ENCODE data around the gene GGA1. TPM values are rescaled to one million over a fixed set of nuclear protein-coding genes. Genes with fewer than 3 reads are reported as not detected.
A peak's percentile ranks its signal among the peaks of the same experiment; 100 is the strongest.

GGA1 gene, protein sequence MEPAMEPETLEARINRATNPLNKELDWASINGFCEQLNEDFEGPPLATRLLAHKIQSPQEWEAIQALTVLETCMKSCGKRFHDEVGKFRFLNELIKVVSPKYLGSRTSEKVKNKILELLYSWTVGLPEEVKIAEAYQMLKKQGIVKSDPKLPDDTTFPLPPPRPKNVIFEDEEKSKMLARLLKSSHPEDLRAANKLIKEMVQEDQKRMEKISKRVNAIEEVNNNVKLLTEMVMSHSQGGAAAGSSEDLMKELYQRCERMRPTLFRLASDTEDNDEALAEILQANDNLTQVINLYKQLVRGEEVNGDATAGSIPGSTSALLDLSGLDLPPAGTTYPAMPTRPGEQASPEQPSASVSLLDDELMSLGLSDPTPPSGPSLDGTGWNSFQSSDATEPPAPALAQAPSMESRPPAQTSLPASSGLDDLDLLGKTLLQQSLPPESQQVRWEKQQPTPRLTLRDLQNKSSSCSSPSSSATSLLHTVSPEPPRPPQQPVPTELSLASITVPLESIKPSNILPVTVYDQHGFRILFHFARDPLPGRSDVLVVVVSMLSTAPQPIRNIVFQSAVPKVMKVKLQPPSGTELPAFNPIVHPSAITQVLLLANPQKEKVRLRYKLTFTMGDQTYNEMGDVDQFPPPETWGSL
- 10 to 100 TPM; 45.7 to 90.2 TPM for total RNA-seq

GRCh38 chr22:37608477-37609239 is at the start of gene GGA1:
Gene GGA1, plus strand, starts transcription at chr22:37608834. Its CDS starts 27 bp downstream, at chr22:37608861.
- intact Hi-C loops (cut with DNase I), result no loop called here
- Histone ChIP-seq H3K4me1 (peaks cover 7% of the 10 kb centered on the region), H3K27ac (peak within 1 kb of the TSS; percentile 94), H3K9ac (ENCODE audit: low read depth in 2 of 2, low read length in 2 of 2) (peak within 1 kb of the TSS; percentile 86 to 95), H3K36me3 (no peaks in the 10 kb centered on the region), H3K27me3 (no peaks in the 10 kb centered on the region), H3K4me3 (peak within 1 kb of the TSS; percentile 90), H3K9me3 (no peaks in the 10 kb centered on the region)
- TF ChIP-seq, protein P1, sequence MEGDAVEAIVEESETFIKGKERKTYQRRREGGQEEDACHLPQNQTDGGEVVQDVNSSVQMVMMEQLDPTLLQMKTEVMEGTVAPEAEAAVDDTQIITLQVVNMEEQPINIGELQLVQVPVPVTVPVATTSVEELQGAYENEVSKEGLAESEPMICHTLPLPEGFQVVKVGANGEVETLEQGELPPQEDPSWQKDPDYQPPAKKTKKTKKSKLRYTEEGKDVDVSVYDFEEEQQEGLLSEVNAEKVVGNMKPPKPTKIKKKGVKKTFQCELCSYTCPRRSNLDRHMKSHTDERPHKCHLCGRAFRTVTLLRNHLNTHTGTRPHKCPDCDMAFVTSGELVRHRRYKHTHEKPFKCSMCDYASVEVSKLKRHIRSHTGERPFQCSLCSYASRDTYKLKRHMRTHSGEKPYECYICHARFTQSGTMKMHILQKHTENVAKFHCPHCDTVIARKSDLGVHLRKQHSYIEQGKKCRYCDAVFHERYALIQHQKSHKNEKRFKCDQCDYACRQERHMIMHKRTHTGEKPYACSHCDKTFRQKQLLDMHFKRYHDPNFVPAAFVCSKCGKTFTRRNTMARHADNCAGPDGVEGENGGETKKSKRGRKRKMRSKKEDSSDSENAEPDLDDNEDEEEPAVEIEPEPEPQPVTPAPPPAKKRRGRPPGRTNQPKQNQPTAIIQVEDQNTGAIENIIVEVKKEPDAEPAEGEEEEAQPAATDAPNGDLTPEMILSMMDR (IDR thresholded peaks at IDR 0.05), result no peak
- DNase-seq, result peak; percentile 95

DNA sequence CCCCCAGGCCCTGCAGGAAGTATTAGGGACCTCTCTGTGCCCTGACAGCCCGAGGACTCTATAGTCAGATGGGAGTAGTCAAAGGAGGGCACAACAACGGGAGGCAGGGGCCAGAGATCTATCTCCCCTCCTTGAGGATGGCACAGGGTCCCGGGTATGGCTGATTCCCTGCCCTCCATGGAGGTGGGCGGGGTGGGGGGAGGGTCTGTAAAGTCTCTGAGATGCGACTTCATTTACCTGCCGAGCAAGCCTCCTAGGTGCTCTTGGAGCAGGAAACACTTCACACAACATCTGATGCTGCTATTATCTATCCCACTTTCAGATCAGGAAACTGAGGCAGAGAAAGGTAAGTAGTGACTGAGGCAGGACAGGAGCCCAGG is 49.1 kb upstream of the GGA1 start:
- peaks cover 21% of the 10 kb centered on the region for H3K4me1 ChIP-seq
- H3K4me3 ChIP-seq, result peak overlapping the region; percentile 31
- H3K9me3 ChIP-seq, result no peaks in the 10 kb centered on the region
- H3K36me3 ChIP-seq, result no peaks in the 10 kb centered on the region
- no peaks in the 10 kb centered on the region for H3K27me3 ChIP-seq
- peak overlapping the region; percentile 6 to 94 for H3K9ac ChIP-seq (ENCODE audit: low read depth in 2 of 2, low read length in 2 of 2)
- no peak for DNase-seq
- peak overlapping the region; percentile 94 for H3K27ac ChIP-seq
- TF ChIP-seq, protein P1 (IDR thresholded peaks at IDR 0.05), result no peak
- intact Hi-C loops (cut with DNase I), result no loop called here

DNA sequence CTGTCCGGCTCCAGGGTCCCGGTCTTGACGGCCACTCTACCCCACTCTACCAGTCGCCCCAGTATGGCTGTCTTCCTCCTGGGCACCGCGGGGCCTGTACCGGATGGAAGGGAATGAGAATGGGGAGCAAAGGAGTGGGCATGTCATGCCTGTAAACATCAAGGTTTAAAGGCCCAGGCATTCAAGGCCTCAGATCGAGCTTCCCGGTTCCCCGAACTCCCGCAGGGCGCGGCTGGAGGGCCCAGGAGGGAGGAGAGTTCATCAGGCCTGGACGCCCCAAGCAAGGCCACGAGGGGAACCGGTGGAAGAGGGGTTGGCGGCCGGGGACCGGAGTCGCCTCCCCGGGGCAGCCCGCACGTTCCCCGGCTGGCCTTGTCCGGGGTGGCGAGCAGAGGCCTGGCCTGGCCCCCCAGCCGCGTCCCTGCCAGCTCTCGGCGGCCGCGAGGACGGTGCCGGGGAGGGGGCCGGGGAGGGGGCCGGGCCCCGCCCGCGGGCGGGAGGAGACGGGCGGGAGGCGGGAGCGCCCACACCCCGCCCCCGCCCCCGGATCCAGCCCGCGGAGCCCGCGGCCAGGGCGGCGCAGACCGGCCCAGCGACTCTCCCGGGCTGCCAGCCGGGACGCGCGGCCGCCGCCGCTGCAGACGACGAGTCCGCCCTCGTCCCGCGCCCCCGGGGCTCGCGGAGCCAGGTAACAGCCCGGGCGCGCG is 48.6 kb upstream of the GGA1 start, which contains the start of gene CDC42EP1:
Gene CDC42EP1 (plus strand): TSS at position 580 of the 707 bp plus-strand sequence. CDS start 5,870 bp downstream, outside the sequence.
- Histone ChIP-seq H3K9me3 (no peaks in the 10 kb centered on the region), H3K4me1 (peaks cover 22% of the 10 kb centered on the region), H3K9ac (ENCODE audit: low read depth in 2 of 2, low read length in 2 of 2) (peak within 1 kb of the TSS; percentile 91 to 99), H3K27me3 (no peaks in the 10 kb centered on the region), H3K36me3 (no peaks in the 10 kb centered on the region), H3K27ac (peak within 1 kb of the TSS; percentile 94), H3K4me3 (peak within 1 kb of the TSS; percentile 71)
- TF ChIP-seq, protein P1 (IDR thresholded peaks at IDR 0.05), result no peak
- DNase-seq, result peak; percentile 84
- intact Hi-C loops (cut with DNase I), result no loop called here

GRCh38 chr22:37560608-37561211 is 47.9 kb upstream of the GGA1 start:
- no peaks in the 10 kb centered on the region for H3K36me3 ChIP-seq
- H3K27ac ChIP-seq, result peak overlapping the region; percentile 94
- H3K9ac ChIP-seq (ENCODE audit: low read depth in 2 of 2, low read length in 2 of 2), result peak overlapping the region; percentile 91 to 99
- no peak for DNase-seq
- H3K9me3 ChIP-seq, result no peaks in the 10 kb centered on the region
- peak overlapping the region; percentile 71 for H3K4me3 ChIP-seq
- intact Hi-C loops (cut with DNase I), result no loop called here
- peaks cover 22% of the 10 kb centered on the region for H3K4me1 ChIP-seq
- H3K27me3 ChIP-seq, result no peaks in the 10 kb centered on the region
- TF ChIP-seq, protein P1 (IDR thresholded peaks at IDR 0.05), result no peak
